Measurements from ENCODE around the gene TAOK1. TPM values are rescaled to one million over a fixed set of nuclear protein-coding genes. Genes with fewer than 3 reads are reported as not detected.
A peak's percentile ranks its signal among the peaks of the same experiment; 100 is the strongest.

TAOK1 gene
- total RNA-seq, 1 donor from 2014 or later: 41.9 TPM

GRCh38 chr17:29572691-29573557 is 182.8 kb downstream of the TAOK1 start:
- H3K9me3 Mint-ChIP-seq: no peaks in the 10 kb centered on the region
- H3K4me3 Mint-ChIP-seq (ENCODE audit: low read depth): no peak overlapping the region
- H3K4me1 Mint-ChIP-seq (ENCODE audit: low read depth): peaks cover 11% of the 10 kb centered on the region
- intact Hi-C loops (cut with micrococcal nuclease): no loop called here
- H3K27me3 Mint-ChIP-seq (ENCODE audit: low read depth): no peaks in the 10 kb centered on the region
- H3K27ac Mint-ChIP-seq: no peak overlapping the region
- peaks cover 45% of the 10 kb centered on the region for H3K36me3 Mint-ChIP-seq (ENCODE audit: low read depth)
- peak; percentile 35 for DNase-seq (ENCODE audit: low spot score)

- intact Hi-C loops (cut with micrococcal nuclease): no loop called here
- H3K27ac Mint-ChIP-seq: no peak overlapping the region
- H3K36me3 Mint-ChIP-seq (ENCODE audit: low read depth): peaks cover 46% of the 10 kb centered on the region
- peaks cover 11% of the 10 kb centered on the region for H3K4me1 Mint-ChIP-seq (ENCODE audit: low read depth)
- H3K4me3 Mint-ChIP-seq (ENCODE audit: low read depth): no peak overlapping the region
- no peak for DNase-seq (ENCODE audit: low spot score)
- no peaks in the 10 kb centered on the region for H3K9me3 Mint-ChIP-seq
- H3K27me3 Mint-ChIP-seq (ENCODE audit: low read depth): no peaks in the 10 kb centered on the region
Observed at GRCh38 chr17:29573558-29573869, 183.4 kb downstream of the TAOK1 start.

- H3K27ac Mint-ChIP-seq: no peak overlapping the region
- no peak for DNase-seq (ENCODE audit: low spot score)
Observed at GRCh38 chr17:29573871-29574731, 183.9 kb downstream of the TAOK1 start.

GRCh38 chr17:29574732-29575510 is 184.8 kb downstream of the TAOK1 start:
- Mint-ChIP-seq H3K4me3 (ENCODE audit: low read depth) (no peak overlapping the region), H3K27ac (no peak overlapping the region), H3K27me3 (ENCODE audit: low read depth) (no peaks in the 10 kb centered on the region), H3K36me3 (ENCODE audit: low read depth) (peaks cover 50% of the 10 kb centered on the region), H3K4me1 (ENCODE audit: low read depth) (peaks cover 9% of the 10 kb centered on the region), H3K9me3 (no peaks in the 10 kb centered on the region)
- no peak for DNase-seq (ENCODE audit: low spot score)
- intact Hi-C loops (cut with micrococcal nuclease): no loop called here

More at GRCh38 chr17:29573871-29574731, 183.9 kb downstream of the TAOK1 start:
- Mint-ChIP-seq H3K9me3 (no peaks in the 10 kb centered on the region), H3K27me3 (ENCODE audit: low read depth) (no peaks in the 10 kb centered on the region), H3K36me3 (ENCODE audit: low read depth) (peaks cover 46% of the 10 kb centered on the region), H3K4me3 (ENCODE audit: low read depth) (no peak overlapping the region), H3K4me1 (ENCODE audit: low read depth) (peaks cover 10% of the 10 kb centered on the region)
- intact Hi-C loops (cut with micrococcal nuclease): no loop called here

GRCh38 chr17:29575511-29576213 is 185.5 kb downstream of the TAOK1 start:
- Mint-ChIP-seq H3K27ac (no peak overlapping the region), H3K36me3 (ENCODE audit: low read depth) (peaks cover 53% of the 10 kb centered on the region), H3K27me3 (ENCODE audit: low read depth) (no peaks in the 10 kb centered on the region), H3K9me3 (no peaks in the 10 kb centered on the region), H3K4me1 (ENCODE audit: low read depth) (peaks cover 13% of the 10 kb centered on the region), H3K4me3 (ENCODE audit: low read depth) (no peak overlapping the region)
- no peak for DNase-seq (ENCODE audit: low spot score)
- intact Hi-C loops (cut with micrococcal nuclease): no loop called here

GRCh38 chr17:29576214-29577000 is 186.2 kb downstream of the TAOK1 start:
- intact Hi-C loops (cut with micrococcal nuclease): no loop called here

GRCh38 chr17:29577001-29577370 is 186.8 kb downstream of the TAOK1 start:
- H3K27me3 Mint-ChIP-seq (ENCODE audit: low read depth): no peaks in the 10 kb centered on the region
- no peaks in the 10 kb centered on the region for H3K9me3 Mint-ChIP-seq
- no peak overlapping the region for H3K27ac Mint-ChIP-seq
- no peak overlapping the region for H3K4me3 Mint-ChIP-seq (ENCODE audit: low read depth)
- peaks cover 48% of the 10 kb centered on the region for H3K36me3 Mint-ChIP-seq (ENCODE audit: low read depth)
- H3K4me1 Mint-ChIP-seq (ENCODE audit: low read depth): peaks cover 8% of the 10 kb centered on the region
- no peak for DNase-seq (ENCODE audit: low spot score)
- intact Hi-C loops (cut with micrococcal nuclease): no loop called here

More at GRCh38 chr17:29576214-29577000, 186.2 kb downstream of the TAOK1 start:
- Mint-ChIP-seq H3K4me3 (ENCODE audit: low read depth) (no peak overlapping the region), H3K9me3 (no peaks in the 10 kb centered on the region), H3K36me3 (ENCODE audit: low read depth) (peaks cover 48% of the 10 kb centered on the region), H3K27me3 (ENCODE audit: low read depth) (no peaks in the 10 kb centered on the region), H3K4me1 (ENCODE audit: low read depth) (peaks cover 8% of the 10 kb centered on the region), H3K27ac (no peak overlapping the region)
- DNase-seq (ENCODE audit: low spot score): no peak

GRCh38 chr17:29577385-29578211 is 187.4 kb downstream of the TAOK1 start:
- Mint-ChIP-seq H3K4me1 (ENCODE audit: low read depth) (peaks cover 8% of the 10 kb centered on the region), H3K27ac (no peak overlapping the region), H3K4me3 (ENCODE audit: low read depth) (no peak overlapping the region), H3K27me3 (ENCODE audit: low read depth) (no peaks in the 10 kb centered on the region), H3K9me3 (no peaks in the 10 kb centered on the region), H3K36me3 (ENCODE audit: low read depth) (peaks cover 52% of the 10 kb centered on the region)
- intact Hi-C loops (cut with micrococcal nuclease): no loop called here
- no peak for DNase-seq (ENCODE audit: low spot score)

- intact Hi-C loops (cut with micrococcal nuclease): no loop called here
- Mint-ChIP-seq H3K36me3 (ENCODE audit: low read depth) (peaks cover 55% of the 10 kb centered on the region), H3K4me1 (ENCODE audit: low read depth) (peaks cover 8% of the 10 kb centered on the region), H3K27ac (no peak overlapping the region), H3K4me3 (ENCODE audit: low read depth) (no peak overlapping the region), H3K9me3 (no peaks in the 10 kb centered on the region), H3K27me3 (ENCODE audit: low read depth) (no peaks in the 10 kb centered on the region)
- DNase-seq (ENCODE audit: low spot score): no peak
Observed at GRCh38 chr17:29578626-29579485, 188.7 kb downstream of the TAOK1 start.

GRCh38 chr17:29579866-29580771 is 190.0 kb downstream of the TAOK1 start:
- Mint-ChIP-seq H3K9me3 (no peaks in the 10 kb centered on the region), H3K4me3 (ENCODE audit: low read depth) (no peak overlapping the region), H3K27me3 (ENCODE audit: low read depth) (no peaks in the 10 kb centered on the region), H3K27ac (peak overlapping the region; percentile 84), H3K4me1 (ENCODE audit: low read depth) (peaks cover 14% of the 10 kb centered on the region), H3K36me3 (ENCODE audit: low read depth) (peaks cover 44% of the 10 kb centered on the region)
- DNase-seq (ENCODE audit: low spot score): peak; percentile 82
- intact Hi-C loops (cut with micrococcal nuclease): loop anchor here (1.0 to 10.0 kb wide), 4 partner anchors 9 to 855 kb away; partner anchors contain the start of genes GIT1, NEK8 and TLCD1
